Activated naive CD8-positive, alpha-beta T cell treated with anti-CD3 and anti-CD28 coated beads for 36 hours (primary cell): ENCODE measurements around the gene EYS. TPM values are rescaled to one million over a fixed set of nuclear protein-coding genes. Genes with fewer than 3 reads are reported as not detected.

Experiments
- DNase-seq: peaks from one replicate; pipeline ENCODE4 v3.0.0; 2021
- H3K27ac Mint-ChIP-seq: one replicate; pipeline ENCODE4 v1.8.0; 2022; ENCODE audit warnings: mild to moderate bottlenecking, moderate library complexity, mixed read lengths
- H3K27me3 Mint-ChIP-seq: one replicate; pipeline ENCODE4 v1.8.0; 2022; ENCODE audit warnings: mild to moderate bottlenecking, mixed read lengths
- H3K36me3 Mint-ChIP-seq: one replicate; pipeline ENCODE4 v1.8.0; 2021; ENCODE audit warnings: mild to moderate bottlenecking, mixed read lengths
- H3K4me1 Mint-ChIP-seq: one replicate; pipeline ENCODE4 v1.8.0; 2021; ENCODE audit warnings: mixed read lengths
- H3K4me3 Mint-ChIP-seq: one replicate; pipeline ENCODE4 v1.8.0; 2022; ENCODE audit warnings: mild to moderate bottlenecking, moderate library complexity, mixed read lengths
- H3K9me3 Mint-ChIP-seq: one replicate; pipeline ENCODE4 v1.8.0; 2022; ENCODE audit warnings: mixed read lengths
- total RNA-seq, 2 experiments: library from RNA; stranded (reverse); gene quantifications; one replicate each; pipeline ENCODE4 v1.2.3, GENCODE V29; 2021

EYS gene
- total RNA-seq, 2 experiments from 2014 or later: not detected

DNA sequence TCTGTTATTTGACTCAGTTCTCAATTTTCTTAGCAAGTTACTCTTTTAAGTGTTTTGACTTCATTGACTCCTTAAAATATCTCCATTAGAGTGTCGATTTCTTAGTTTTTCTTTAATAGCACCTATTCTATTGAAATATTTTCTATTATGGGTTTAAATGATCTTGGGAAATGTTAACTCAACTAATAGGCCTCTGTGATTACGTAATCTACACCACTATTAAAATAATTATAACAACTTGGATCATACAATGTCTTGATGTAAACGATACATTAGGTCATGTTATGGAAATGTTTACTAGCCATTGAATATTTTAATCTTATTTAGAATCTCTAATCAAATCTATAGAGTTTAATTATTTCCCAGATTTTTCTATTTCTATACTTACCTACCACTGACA is 550.0 kb downstream of the EYS start:
- no peaks in the 10 kb centered on the region for H3K4me1 Mint-ChIP-seq
- no peaks in the 10 kb centered on the region for H3K36me3 Mint-ChIP-seq
- no peak for DNase-seq
- H3K4me3 Mint-ChIP-seq: no peak overlapping the region
- H3K27me3 Mint-ChIP-seq: no peaks in the 10 kb centered on the region
- H3K9me3 Mint-ChIP-seq: peaks cover 6% of the 10 kb centered on the region
- no peak overlapping the region for H3K27ac Mint-ChIP-seq

DNA sequence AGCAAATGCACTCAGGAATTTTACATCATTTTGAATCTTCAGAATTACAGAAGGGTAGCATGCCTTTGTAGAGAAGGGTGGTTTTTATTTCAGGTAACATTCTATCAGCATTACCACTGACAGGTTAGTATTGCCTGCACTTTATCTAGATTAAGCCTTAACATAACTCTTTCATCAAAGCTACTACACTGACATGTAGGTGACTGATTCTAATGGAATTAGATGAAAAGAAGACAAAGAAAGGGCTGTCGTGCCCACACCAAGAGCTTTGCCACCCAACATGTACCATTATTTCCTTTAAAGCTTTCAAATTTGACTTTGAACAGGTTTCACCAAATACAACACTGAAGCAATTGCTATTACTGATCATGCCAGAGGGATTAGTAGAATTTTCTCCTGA is 551.9 kb downstream of the EYS start:
- DNase-seq: no peak
- Mint-ChIP-seq H3K27me3 (no peaks in the 10 kb centered on the region), H3K27ac (no peak overlapping the region), H3K4me1 (no peaks in the 10 kb centered on the region), H3K9me3 (peaks cover 4% of the 10 kb centered on the region), H3K4me3 (no peak overlapping the region), H3K36me3 (no peaks in the 10 kb centered on the region)

DNA sequence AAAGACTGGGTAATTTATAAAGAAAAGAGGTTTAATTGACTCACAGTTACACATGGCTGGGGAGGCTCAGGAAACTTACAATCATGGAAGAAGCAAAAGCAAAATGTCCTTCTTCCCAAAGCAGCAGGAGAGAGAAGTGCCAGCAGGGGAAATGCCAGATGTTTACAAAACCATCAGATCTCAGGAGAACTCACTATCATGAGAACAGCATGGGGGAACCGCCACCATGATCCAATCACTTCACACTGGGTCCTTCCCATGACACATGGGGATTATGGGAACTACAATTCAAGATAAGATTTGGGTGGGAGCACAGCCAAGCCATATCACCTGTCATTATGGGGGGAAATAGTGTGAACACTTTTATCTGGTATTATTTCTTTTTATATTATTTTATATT is 557.2 kb downstream of the EYS start:
- Mint-ChIP-seq H3K36me3 (no peaks in the 10 kb centered on the region), H3K27me3 (no peaks in the 10 kb centered on the region), H3K27ac (no peak overlapping the region), H3K4me3 (no peak overlapping the region), H3K4me1 (no peaks in the 10 kb centered on the region), H3K9me3 (no peaks in the 10 kb centered on the region)
- no peak for DNase-seq

DNA sequence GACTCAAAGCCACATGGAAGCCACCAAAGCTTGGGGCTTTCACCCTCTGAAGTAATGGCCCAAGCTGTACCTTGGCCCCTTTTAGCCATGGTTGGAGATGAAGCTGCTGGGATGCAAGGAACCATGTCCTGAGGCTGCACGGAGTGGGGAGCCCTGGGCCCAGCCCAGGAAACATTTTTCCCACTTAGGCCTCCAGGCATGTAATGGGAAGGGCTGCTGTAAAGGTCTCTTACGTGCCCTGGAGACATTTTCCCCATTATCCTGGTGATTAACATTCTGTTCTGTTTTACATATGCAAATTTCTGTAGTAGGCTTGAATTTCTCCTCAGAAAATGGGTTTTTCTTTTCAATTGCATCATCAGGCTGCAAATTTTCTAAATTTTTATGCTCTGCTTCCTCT is 558.2 kb downstream of the EYS start:
- Mint-ChIP-seq H3K36me3 (no peaks in the 10 kb centered on the region), H3K27me3 (no peaks in the 10 kb centered on the region), H3K4me3 (no peak overlapping the region), H3K9me3 (no peaks in the 10 kb centered on the region), H3K4me1 (no peaks in the 10 kb centered on the region), H3K27ac (no peak overlapping the region)
- DNase-seq: no peak

DNA sequence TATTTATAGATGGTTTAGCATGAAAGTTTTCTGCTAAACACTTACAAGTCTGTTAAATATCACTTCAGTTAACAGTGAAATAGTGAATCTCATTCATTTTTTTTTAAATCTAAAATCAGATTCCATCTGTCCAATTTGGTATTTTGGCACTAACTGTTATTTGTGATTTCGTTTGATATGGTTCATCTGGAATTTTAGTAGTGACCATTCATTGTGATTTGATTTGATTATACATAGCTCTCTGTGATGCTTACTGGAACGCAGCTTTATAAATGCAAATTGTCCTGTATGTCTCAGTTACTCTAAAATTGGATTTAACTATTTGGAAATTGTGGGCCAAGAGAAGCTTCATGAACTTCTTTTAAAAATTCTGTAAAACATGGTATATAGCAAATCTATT is 571.5 kb downstream of the EYS start:
- no peak overlapping the region for H3K27ac Mint-ChIP-seq

DNA sequence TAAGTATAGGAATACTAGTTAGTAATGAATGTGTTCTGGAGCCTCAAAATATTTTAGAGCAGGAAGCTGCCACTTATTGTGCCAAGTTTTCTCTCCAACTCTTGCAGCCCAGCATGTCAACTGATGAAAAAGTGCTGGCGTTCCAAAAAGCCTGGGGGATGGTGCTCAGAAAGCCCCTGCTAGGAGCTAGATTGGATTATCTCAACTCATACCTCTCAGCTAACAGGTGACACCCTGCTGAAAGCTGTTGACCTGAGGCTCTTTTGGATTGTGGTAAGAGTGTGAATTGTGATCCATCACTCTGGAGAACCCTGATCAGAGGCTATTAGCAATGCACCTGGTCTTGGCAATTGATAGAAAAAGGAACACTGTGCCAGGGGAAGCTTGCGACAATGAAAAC is 580.4 kb downstream of the EYS start:
- Mint-ChIP-seq H3K9me3 (peaks cover 8% of the 10 kb centered on the region), H3K27ac (no peak overlapping the region), H3K4me1 (no peaks in the 10 kb centered on the region), H3K36me3 (no peaks in the 10 kb centered on the region), H3K4me3 (no peak overlapping the region), H3K27me3 (no peaks in the 10 kb centered on the region)
- no peak for DNase-seq

More for the DNA sequence above, 571.5 kb downstream of the EYS start:
- no peaks in the 10 kb centered on the region for H3K27me3 Mint-ChIP-seq
- H3K9me3 Mint-ChIP-seq: peaks cover 8% of the 10 kb centered on the region
- DNase-seq: no peak
- no peak overlapping the region for H3K4me3 Mint-ChIP-seq
- no peaks in the 10 kb centered on the region for H3K4me1 Mint-ChIP-seq
- no peaks in the 10 kb centered on the region for H3K36me3 Mint-ChIP-seq

DNA sequence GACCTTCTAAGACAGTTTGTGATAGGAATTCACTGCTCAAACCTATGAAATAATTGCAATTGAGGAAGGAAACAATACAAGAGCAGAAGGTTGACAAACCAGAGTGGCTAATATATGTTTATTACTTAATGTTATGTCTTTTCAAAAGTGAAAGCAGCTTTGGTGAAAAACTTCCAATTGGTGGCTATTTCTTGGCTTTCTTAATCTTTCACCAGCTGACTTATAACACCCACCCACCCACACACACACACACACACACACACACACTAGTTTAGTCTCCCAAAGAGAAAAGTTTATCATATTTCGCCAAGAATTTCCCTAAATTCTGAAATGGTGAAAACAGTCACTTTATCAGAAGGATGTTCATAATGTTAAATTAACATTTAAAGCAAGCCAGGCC is 583.5 kb downstream of the EYS start:
- DNase-seq: no peak
- H3K9me3 Mint-ChIP-seq: peaks cover 2% of the 10 kb centered on the region
- H3K36me3 Mint-ChIP-seq: no peaks in the 10 kb centered on the region
- H3K27ac Mint-ChIP-seq: no peak overlapping the region
- H3K4me1 Mint-ChIP-seq: no peaks in the 10 kb centered on the region
- no peak overlapping the region for H3K4me3 Mint-ChIP-seq
- H3K27me3 Mint-ChIP-seq: no peaks in the 10 kb centered on the region

DNA sequence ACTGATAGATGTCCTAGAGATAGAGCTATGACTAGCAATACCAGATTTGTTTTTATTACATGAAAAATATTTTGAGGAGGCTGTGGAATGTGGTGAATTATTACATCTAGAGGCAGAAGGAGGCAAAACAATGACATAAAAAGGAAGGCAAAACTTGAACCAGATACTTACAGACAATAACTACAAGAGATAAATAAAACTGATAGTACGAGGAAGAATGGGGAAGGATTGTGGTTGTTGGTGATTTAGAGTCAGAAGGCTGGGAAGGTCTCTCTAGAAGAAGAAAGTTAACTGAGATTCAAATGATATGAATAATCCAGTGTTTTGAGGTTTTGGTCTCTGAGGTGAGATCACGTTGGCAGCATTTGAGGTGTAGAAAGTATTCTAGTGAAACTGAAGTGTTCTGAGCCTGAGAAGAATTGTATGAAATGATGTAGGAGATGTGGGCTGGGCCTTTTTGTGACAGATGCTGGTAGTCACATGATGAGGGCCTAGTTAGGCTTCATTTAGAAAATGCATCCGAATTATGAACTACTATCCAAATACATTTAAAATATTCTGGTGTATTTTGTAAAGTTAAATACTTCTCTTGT is 589.1 kb downstream of the EYS start:
- Mint-ChIP-seq H3K4me1 (no peaks in the 10 kb centered on the region), H3K27me3 (no peaks in the 10 kb centered on the region), H3K27ac (no peak overlapping the region), H3K4me3 (no peak overlapping the region), H3K36me3 (no peaks in the 10 kb centered on the region), H3K9me3 (peaks cover 2% of the 10 kb centered on the region)
- DNase-seq: no peak

DNA sequence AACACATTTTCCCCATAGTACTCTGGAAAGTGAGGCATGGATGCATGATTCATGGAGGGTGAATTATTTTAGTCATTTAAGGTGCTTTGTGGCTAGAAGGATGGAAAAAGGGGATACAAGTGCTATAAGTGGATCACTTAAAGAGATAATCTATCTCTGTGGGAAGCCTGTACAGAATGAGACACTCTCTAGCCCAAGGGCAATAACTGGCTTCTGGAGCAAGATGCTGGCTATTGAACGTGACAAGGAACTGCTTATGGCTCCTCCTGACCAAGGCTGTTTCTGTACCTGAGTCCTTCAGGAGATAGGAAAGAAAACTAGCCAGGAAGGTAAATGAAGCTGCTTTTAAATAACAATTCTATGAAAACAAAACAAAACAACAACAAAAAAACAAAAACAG is 590.7 kb downstream of the EYS start:
- Mint-ChIP-seq H3K4me1 (no peaks in the 10 kb centered on the region), H3K9me3 (peaks cover 2% of the 10 kb centered on the region), H3K27ac (no peak overlapping the region), H3K27me3 (no peaks in the 10 kb centered on the region), H3K36me3 (no peaks in the 10 kb centered on the region), H3K4me3 (no peak overlapping the region)
- no peak for DNase-seq

DNA sequence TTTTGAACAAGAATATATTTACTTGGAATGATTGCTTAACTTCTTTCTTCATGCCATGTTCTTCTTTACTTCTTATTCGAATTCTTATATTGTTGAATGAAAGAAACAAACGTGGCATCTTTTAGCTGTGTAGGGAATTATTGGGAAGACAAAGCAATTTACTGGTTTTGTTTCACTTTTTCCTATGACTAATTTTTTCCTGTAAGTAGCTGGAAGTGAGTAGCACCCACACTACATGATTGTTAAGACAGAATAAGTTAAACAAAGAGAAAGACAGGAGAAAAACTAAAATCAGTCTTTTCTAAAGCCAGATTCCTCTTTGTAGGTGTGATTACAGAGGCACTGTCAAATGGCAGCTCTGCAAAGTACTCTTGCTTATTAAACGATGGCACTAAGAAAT is 593.4 kb downstream of the EYS start:
- Mint-ChIP-seq H3K9me3 (no peaks in the 10 kb centered on the region), H3K4me3 (no peak overlapping the region), H3K27me3 (no peaks in the 10 kb centered on the region), H3K36me3 (no peaks in the 10 kb centered on the region), H3K27ac (no peak overlapping the region), H3K4me1 (no peaks in the 10 kb centered on the region)
- no peak for DNase-seq

DNA sequence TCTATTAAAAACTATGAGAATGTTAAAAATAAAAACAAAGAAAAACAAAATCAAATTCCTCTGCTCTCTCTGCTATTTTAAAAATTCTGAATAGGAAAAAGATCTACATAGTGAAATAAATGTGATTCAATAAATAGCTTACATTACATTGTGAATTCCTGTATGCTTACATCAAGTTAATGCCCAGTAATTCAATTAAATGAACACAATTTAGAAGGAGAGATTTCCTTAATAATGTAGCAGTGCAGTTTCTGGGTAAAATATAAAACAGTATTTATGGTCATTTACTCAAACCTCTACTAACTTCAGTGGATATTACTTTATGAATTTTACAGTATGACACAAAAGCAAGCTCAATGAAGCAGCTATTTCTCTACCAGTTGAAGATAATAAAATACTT is 594.6 kb downstream of the EYS start:
- Mint-ChIP-seq H3K4me1 (no peaks in the 10 kb centered on the region), H3K36me3 (no peaks in the 10 kb centered on the region), H3K9me3 (no peaks in the 10 kb centered on the region), H3K27me3 (no peaks in the 10 kb centered on the region), H3K4me3 (no peak overlapping the region), H3K27ac (no peak overlapping the region)
- DNase-seq: no peak

DNA sequence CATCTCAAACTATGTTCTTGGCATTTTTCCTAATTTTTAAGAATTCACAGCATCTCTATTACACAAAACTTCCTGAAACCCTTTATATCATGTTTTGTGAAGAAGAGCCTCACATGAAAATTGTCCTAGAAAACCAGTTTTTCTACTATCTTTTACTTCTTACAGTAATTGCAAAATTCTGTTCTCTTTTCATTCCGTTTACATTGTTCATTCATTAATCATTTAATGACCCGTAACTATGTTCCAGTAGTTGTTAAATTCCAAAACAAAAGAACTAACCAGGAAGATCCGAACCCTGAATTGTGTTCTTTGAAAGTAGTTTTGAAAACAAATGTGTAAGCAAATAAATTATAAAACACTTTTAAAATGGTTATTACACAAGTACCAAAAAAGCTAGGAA is 597.0 kb downstream of the EYS start:
- Mint-ChIP-seq H3K4me3 (no peak overlapping the region), H3K27me3 (no peaks in the 10 kb centered on the region), H3K9me3 (no peaks in the 10 kb centered on the region), H3K4me1 (no peaks in the 10 kb centered on the region), H3K36me3 (no peaks in the 10 kb centered on the region), H3K27ac (no peak overlapping the region)
- DNase-seq: no peak

DNA sequence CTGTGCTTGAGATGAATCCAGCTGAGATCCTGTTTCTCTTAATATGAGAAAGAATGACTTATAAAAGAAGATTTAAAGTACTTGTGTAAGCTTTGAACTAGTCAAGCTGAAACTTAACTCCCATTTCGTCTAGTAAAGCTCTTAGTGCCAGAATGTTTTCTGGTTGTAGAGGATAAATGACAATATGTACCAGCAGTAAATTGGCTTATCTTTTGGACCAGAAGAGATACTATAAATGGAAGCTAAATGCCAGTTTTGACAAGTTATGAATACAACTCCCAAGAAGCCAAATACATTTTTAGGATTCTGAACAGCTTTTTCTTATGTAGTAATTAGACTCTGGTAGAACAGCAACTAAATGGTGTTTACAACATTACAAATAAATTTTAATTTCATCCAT is 608.7 kb downstream of the EYS start:
- no peaks in the 10 kb centered on the region for H3K36me3 Mint-ChIP-seq

DNA sequence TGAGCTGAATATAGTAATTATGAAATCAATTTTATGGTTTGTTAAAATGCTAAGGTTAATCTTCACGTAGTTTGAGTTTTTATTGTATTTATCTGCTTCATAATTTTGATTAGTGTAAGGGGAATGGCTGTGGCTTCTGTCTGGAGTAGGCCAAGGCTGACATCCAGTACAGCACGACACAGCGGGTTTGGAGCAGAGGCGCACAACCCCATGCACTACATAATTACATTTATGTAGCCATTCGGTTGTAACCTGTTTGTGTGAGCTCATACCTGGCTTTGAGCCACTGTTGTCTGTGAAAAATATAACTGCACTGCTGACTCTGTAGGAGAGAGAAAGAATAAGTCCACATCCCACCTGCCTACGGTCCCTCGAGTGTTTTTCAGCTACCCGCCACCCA is 615.5 kb downstream of the EYS start:
- H3K36me3 Mint-ChIP-seq: no peaks in the 10 kb centered on the region

More for the DNA sequence above, 608.7 kb downstream of the EYS start:
- DNase-seq: no peak
- Mint-ChIP-seq H3K4me3 (no peak overlapping the region), H3K27ac (no peak overlapping the region), H3K4me1 (no peaks in the 10 kb centered on the region), H3K9me3 (no peaks in the 10 kb centered on the region), H3K27me3 (no peaks in the 10 kb centered on the region)

DNA sequence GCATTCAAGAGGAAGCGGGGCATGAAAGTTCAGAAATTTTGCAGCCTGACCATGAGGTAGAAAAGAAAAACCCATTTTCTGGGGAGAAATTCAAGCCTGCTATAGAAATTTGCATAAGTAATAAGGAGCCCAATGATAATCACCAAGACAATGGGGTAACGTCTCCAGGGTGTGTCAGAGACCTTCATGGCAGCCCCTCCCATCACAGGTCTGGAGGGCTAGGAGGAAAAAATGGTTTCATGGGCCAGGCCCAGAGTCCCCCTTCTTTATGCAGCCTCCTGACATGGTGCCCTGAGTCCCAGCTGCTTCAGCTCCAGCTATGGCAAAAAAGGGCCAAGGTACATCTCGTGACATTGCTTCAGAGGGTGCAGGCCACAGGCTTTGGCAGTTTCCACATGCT is 618.5 kb downstream of the EYS start:
- Mint-ChIP-seq H3K9me3 (peaks cover 8% of the 10 kb centered on the region), H3K4me1 (no peaks in the 10 kb centered on the region), H3K27me3 (no peaks in the 10 kb centered on the region), H3K4me3 (no peak overlapping the region), H3K36me3 (no peaks in the 10 kb centered on the region), H3K27ac (no peak overlapping the region)
- DNase-seq: no peak

More for the DNA sequence above, 615.5 kb downstream of the EYS start:
- Mint-ChIP-seq H3K27ac (no peak overlapping the region), H3K4me3 (no peak overlapping the region), H3K9me3 (peaks cover 8% of the 10 kb centered on the region), H3K4me1 (no peaks in the 10 kb centered on the region), H3K27me3 (no peaks in the 10 kb centered on the region)
- DNase-seq: no peak

DNA sequence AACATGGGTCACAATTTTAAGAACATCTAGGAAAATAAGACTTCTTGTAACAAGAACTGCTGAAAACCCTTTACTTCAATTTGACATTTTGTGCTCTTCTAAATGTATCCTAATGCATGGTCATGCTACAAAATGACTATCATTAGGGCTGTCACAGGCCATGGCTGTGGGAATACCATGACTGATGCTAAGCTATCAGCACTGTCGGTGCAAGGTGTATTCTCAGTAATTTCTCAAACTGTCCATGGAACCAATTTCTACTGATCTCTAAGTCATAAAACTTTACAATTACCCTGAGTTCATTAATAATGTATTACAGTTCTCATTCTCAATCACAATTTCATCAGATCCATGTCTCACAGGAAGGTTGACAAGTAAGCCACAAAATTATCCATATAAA is 625.3 kb downstream of the EYS start:
- no peaks in the 10 kb centered on the region for H3K27me3 Mint-ChIP-seq
- peaks cover 3% of the 10 kb centered on the region for H3K9me3 Mint-ChIP-seq
- no peaks in the 10 kb centered on the region for H3K36me3 Mint-ChIP-seq
- no peak overlapping the region for H3K4me3 Mint-ChIP-seq
- DNase-seq: no peak
- H3K27ac Mint-ChIP-seq: no peak overlapping the region
- H3K4me1 Mint-ChIP-seq: no peaks in the 10 kb centered on the region
